CD1c-positive myeloid dendritic cell (primary cell): ENCODE measurements around the gene LSM14A.
"Not testable (repeated sequence)": the region's sequence is repeated elsewhere in the genome, so short reads cannot be mapped to it uniquely, and the experiment has no call there.

ENCODE experiments used
- DNase-seq: peaks from one replicate; pipeline ENCODE4 v3.0.0-alpha.2; 2016; ENCODE audit errors: extremely low spot score

The LSM14A gene

DNA sequence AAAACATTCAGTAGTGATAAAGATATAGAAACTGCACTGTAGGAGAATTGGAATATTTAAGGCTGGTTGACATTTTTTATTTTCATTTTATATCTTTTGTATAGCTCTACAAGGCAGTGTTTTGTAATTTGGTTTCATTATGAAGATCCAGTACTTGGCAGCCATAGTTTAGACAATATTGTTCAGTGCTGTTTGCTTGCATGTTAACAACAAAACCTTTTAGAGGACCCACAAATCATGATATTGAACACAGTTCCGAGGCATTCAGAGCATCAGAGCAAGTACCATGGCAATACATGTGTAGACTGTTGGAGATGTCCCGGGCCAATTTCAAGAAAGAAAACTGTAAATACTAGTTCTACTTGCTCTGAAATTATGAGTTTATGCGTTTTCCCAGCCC is 56.5 kb downstream of the LSM14A start:
- no peak for DNase-seq

DNA sequence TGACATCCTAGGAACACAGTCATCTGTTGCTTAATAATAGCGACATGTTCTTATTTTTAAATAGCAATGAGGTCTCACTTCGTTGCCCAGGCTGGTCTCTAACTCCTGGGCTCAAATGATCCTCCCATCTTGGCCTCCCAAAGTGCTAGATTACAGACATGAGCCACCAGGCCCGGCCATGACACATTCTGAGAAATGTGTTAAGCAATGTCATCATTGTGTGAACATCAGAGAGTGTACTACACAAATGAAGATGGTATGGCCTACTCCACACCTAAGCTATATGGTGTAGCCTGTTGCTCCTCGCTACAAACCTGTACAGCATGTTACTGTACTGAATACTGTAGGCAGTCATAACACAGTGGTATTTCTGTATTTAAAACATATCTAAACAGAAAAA is 57.4 kb downstream of the LSM14A start:
- no peak for DNase-seq

DNA sequence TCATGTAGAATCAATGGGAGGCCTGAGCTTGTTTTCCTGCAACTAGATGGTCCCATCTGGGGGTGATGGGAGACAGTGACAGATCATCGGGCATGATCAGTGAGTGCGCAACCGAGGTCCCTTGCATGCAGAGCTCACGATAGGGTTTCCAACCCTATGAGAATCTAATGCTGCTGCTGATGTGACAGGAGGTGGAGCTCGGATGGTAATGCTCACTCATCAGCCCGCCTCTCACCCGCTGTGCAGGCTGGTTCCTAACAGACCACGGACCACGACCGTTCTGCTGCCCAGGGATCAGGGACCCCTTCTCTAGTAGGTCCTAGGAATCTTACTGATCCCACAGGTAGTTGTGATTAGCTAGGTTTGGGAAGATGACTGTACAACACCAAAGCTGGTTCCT is 58.5 kb downstream of the LSM14A start:
- DNase-seq = no peak

DNA sequence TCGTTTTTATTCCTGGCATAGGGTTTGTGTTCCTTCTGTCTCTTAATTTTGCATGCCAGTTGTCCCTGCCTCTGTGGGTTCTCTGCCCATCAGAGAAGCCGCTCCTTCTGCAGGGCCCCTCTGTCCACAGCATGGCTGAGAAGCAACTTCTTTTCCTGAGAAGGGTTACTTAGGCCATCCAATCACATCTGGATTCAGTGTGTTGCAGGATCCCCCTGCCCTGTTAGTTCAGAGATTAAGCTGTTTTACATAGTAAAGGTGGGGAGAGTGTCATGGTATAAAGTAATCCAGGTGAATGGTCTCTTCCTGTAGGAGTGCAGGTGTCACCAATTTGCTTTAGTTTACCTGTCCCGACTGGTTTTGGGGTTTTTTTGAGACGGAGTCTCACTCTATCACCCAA is 59.1 kb downstream of the LSM14A start:
- no peak for DNase-seq

DNA sequence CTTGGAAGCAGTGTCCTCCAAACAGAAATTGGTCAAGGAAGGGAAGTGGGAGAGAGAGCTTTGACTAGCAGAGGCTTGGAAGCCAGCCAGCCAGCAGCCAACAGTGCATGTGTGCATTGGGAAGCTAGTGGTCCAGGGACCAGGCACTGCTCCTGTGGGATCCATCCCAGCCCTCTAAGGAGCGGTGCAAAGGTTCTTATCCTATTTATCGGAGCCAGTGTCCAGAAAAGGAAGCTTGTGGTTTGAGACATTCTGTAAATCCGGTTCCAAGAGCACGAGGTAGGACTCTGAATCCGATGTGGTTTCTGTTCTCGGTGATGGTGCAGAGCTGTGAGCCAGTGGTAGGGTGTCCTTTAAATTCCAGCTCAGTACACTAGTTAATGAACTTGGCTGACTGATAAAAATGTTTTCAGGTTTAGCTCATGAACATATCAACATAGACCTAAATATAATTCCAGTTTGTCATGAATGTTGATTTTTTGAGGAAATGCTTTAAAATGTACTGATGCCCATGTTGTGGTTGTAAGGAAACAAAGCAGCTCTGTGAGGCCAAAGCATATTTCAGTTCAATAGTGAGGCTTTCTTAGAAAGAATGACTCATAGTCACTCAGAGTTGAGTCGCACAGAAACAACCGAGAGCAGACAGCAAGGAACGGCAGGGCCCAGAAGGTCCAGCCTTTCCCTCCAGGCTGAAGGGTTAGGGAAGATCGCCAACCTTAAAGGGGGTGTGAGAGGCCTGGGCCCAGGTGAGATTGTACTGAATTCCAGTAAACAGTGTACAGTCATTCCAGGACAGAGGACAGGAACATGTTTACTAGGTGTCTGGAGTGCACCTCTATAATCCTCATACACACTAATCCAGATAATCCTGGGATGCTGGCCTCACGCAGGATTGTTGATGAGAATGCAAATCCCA is 60.5 kb downstream of the LSM14A start:
- DNase-seq = peak; percentile 61

DNA sequence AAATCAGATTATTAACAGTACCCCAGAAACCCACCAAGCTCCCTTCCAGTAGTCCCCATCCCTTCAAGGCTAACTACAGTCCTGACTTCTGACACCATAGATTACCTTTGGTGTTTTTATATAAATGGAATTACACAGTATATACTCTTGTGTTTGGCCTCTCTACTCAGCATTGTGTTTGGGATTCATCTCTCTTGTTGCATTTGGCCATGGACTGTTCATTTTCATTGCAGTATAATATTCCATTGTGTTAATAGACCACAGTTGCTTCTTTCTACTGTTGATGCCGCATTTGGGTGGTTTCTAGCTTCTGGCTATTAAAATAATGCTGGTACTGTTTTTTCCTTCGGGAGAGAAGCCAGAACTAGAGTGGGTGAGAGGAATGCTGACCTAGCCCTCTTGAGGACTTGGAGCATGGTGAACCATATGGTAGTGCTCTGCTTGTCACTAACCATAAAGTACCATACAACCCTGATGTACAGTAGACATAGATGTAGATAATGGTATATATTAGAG is 63.2 kb downstream of the LSM14A start:
- no peak for DNase-seq

DNA sequence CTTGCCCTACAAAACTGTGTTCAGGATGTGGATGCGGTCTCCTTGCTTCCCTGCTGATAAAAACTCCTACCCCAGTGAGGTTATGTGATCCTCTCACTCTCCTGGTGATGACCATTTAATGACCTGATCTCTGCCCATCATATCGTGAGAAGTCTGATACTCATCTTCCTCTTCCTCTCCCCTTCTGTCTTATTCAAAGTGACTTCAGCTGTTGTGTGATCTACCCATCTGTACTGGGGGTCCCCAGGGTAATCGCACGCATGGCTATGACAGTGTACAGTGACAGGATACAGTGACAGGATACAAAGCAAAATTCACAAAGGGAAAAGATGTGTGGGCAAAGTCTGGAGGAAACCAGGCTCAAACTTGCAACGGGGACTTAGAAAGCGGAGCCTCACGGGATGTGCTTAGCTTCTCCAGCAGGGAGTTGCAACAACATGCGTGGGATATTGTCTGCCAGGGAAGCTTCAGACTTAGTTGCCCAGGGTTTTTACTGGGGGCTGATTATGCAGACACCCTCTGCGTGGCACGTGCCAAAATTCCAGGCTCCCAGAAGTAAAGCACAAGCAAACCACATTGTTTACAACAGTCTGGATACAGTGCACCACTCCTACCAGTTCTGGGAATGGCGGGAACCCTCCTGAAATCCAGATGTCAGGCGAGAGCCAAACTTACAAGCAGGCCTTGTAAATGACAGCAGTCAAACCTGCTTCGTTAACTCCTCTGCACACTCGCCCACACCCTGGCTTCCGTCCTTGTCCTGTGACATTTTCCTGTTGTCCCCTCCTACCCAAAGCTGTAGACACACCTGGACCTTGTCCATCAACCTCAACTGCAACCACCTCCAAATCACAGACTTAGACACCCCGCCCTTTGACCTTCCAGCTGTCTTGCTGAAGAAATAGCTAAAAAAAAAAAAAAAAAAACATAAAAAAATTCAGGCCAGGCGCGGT is 64.0 kb downstream of the LSM14A start:
- no peak for DNase-seq

DNA sequence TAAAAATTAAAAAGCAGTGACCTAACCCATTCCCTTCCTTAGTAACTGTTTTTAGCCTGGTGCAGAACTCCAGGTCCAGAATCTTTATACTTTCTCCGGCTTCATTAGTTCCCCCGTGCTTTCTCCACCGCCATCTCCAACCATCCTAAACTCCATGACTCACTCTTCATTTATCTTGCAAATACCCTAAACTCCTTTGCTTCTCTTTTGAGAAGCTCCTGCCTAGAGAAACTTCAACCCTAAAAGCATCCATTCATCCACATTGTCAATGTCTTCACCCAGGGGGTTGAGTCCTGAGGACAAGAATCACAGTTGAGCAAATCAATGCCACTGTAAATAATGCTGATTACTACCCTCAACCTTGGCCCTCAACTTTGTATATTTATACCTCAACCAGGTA is 65.0 kb downstream of the LSM14A start:
- no peak for DNase-seq

DNA sequence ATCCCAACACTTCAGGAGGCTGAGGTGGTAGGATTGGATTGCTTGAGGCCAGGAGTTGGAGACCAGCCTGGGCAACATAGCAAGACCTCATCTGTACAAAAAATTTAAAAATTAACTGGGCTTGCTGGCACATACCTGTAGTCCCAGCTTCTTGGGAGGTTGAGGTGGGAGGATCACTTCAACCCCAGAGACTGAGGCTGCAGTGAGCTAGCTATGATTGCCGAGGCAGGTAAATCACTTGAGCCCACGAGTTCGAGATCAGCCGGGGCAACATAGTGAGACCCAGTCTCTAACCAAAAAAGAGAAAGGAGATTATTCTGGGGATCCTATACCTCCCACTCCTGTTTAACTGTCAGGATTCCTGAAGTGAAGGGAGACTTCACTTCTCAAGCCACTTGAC is 65.6 kb downstream of the LSM14A start:
- no peak for DNase-seq

DNA sequence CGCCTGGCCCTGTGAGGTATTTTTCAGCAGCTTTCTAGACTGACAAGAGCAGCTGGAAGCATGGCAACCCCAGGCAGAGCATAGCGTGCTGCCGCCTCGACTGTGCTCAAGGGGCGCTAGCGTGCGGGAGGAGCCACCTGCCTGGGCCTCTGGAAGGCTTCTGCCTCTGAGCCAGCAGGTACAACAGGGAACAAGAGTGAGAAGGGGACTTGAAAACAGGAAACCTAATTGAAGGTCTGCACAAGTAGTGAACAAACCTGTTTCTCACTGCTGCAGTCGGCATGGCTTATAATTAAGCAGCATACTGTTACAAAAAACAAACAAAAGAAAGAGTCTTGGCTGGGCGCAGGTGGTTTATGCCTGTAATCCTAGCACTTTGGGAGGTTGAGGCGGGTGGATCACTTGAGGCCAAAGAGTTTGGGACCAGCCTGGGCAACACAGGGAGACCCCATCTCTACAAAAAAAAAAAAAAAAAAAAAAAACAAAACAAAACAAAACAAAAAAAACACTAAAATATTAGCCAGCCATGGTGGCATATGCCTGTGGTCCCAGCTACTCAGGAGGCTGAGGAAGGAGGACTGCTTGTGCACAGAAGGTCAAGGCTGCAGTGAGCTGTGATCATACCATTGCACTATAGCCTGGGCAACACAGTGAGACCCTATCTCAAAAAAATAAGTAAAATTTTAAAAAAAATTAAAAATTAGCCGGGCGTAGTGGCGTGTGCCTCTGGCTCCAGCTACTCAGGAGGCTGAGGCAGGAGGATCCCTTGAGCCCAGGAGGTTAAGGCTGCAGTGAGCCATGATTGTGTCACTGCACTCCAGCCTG is 69.4 kb downstream of the LSM14A start:
- no peak for DNase-seq

DNA sequence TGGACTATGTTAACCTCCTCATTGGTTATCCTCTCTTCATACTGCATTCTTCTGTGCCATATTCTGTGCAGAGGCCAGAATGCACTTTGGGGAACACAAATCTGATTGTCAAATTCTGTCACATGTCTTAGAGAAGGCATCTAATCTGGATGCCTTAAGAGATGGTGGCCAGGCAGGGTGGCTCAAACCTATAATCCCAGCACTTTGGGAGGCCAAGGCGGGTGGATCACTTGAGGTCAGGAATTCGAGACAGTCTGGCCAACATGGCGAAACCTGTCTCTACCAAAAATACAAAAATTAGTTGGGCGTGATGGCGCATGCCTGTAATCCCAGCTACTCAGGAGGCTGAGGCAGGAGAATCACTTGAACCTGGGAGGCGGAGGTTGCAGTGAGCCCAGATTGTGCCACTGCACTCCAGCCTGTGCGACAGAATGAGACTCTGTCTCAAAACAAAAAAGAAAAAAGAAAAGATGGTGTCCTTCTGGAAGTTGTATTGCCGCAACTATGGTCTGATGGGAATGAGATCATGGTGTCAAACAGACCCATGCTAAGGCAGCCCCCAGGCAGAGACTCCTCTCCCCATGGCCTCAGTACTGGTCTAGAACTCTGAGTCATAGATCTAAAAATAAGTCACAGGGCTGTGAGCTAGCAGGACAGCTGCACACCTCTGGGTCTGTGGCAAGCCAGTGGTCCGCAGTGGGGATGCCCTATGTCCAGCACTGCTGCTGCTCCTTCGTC is 71.0 kb downstream of the LSM14A start:
- DNase-seq = not testable (repeated sequence)

DNA sequence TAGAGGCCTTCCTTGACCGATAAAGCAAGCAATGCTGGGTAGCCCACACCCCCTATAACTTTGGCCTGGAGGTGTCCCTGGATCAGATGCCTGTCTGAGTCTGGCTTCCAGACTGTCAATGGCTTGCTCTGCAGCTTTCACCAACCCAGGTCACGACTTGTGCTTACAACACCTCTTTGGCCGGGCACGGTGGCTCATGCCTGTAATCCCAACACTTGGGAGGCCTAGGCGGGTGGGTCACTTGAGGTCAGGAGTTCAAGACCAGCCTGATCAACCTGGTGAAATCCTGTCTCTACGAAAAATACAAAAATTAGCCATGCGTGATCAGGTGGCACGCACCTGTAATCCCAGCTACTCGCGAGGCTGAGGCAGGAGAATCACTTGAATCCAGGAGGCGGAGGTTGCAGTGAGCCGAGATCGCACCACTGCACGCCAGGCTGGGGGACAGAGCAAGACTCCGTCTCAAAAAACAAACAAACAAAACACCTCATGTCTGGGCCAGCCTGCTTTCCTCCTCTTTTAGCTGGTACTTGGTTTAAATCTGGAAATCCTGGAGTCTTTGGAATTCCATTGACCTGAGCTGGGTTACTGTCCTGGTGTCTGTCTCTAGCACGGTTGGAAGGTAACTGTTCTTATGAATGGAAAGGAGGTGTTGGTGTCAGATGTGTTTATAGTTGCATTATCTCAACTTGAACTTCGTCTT is 71.7 kb downstream of the LSM14A start:
- DNase-seq = no peak

DNA sequence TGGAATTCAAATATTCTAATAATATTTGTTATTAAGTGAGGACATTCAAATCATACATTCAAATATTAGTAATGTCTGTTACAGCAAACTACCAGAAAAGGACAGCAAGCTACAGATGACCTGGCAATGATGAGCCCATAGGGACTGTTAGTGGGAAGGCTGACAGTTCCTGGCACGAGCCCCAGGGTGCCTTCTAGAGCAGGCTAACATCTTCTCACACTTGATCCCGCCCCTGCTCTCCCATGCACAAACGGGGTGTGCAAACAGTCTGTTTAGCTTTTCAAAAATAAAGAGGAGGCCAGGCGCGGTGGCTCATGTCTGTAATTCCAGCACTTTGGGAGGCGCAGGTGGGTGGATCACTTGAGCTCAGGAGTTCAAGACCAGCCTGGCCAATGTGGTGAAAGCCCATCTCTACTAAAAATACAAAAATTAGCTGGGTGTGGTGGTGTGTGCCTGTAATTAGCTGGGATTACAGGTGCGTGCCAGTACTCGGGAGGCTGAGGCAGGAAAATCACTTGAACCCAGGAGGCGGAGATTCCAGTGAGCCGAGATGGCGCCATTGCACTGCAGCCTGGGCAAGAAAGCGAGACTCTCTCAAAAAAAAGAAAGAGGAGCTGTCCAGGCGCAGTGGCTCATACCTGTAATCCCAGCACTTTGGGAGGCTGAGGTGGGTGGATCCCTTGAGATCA is 72.5 kb downstream of the LSM14A start:
- DNase-seq = no peak

DNA sequence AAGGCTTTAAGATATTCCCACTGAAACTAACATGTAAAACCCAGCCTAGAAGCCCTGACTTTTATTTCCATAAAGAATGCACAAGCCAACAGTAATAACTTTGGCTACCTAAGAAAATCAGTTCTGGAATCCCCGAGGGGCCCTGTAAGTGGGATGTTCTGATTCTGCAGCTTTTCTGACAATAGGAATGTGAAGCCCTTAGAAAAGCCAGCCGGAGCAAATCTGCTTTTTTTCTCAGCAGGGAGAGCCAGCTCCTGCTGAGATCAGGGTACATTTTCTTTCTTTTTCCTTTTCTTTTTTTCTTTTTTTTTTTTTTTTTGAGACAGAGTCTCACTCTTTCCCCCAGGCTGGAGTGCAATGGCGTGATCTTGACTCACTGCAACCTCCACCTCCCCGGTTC is 74.0 kb downstream of the LSM14A start:
- no peak for DNase-seq

DNA sequence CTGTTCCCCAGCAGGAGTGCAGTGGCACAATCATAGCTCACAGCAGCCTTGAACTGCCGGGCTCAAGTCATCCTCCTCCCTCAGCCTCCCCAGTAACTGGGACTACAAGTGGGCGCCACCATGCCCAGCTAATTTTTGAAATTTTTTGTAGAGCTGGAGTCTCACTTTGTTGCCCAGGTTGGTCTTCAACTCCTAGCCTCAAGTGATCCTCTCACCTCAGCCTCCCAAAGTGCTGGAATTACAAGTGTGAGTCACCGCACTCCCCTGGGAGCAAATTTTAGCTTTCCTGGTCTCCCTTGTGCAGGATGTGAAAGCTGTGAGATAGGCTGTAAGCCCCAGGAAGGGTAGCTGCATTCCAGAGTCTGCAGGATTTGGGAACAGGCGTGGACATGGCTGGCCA is 76.6 kb downstream of the LSM14A start:
- DNase-seq = no peak

DNA sequence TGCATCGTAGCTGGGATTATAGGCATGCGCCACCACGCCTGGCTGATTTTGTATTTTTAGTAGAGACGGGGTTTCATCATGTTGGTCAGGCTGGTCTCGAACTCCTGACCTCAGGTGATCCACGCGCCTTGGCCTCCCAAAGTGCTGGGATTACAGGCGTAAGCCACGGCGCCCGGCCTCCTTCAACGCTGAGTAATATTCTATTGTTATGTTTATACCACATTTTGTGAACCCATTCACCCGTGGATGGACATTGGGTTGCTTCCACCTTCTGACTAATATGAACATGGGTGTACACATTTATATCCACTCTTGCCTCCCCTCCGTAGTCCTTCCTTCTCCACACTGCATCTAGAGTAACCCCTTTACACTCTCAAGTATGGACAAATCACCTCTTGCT is 80.9 kb downstream of the LSM14A start:
- DNase-seq = not testable (repeated sequence)

DNA sequence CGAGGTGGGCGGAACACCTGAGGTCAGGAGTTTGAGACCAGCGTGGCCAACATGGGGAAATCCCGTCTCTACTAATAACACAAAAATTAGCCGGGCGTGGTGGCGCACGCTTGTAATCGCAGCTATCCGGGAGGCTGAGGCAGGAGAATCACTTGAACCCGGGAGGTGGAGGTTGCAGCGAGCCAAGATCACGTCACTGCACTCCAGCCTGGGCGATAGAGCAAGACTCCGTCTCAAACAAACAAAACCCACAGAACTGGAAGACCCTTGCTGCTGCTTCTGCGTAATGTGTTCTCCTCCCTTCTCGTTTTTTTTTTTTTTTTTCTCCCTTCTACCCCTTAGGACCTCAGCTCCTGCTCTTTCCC is 81.4 kb downstream of the LSM14A start:
- not testable (repeated sequence) for DNase-seq

DNA sequence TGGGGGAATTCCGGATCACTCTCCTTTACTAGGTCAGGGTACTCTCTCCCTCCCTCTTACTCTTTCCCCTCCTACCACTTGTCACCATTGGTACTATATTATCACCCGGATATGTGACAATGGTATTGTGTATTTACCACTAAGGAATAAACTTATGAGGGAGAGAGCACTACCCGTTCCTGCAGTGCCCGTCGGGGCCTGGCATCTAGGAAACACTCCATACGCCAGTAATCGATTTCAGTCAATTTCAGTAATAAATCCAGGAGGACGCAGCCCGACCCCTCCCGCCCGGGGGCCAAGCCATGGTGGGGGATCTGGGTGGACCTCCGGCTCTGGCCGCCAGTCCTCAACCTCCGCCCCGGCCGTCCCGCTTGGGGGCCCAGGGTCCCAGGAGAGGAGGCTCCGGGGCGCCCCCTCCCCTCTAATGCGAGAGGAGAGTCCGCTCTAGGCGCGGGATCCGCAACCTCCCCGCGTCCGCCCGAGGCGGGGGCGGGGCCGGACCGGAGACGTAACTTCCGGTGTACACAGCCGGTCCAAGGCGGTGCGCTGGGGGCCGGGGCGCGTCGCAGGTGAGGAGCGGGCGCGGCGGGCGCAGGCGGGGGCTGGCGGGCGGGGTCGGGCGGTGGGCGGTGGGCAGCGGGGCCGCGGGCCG is 81.9 kb downstream of the LSM14A start, which contains the start of gene GARRE1:
Gene GARRE1 (plus strand): TSS at position 509 of the 652 bp plus-strand sequence. CDS start 45,920 bp downstream, outside the sequence.
- peak; percentile 84 for DNase-seq
